Neural progenitor cell (in vitro differentiated cells): ENCODE data around the gene SET. TPM values are rescaled to one million over a fixed set of nuclear protein-coding genes. Genes with fewer than 3 reads are reported as not detected.
A peak's percentile ranks its signal among the peaks of the same experiment; 100 is the strongest.

ENCODE experiments used
- DNase-seq: peaks from one replicate; pipeline ENCODE4 v3.0.0-alpha.2; 2016; ENCODE audit warnings: low spot score
- H2AFZ ChIP-seq: fragments of 200-600 bp; sonication (generic); replicated peaks from 2 replicates; pipeline ENCODE4 v1.6.1; 2016; ENCODE audit warnings: antibody characterized with exemption
- H3F3A ChIP-seq: fragments of 200-600 bp; sonication (generic); 2 replicates; pipeline ENCODE4 v1.6.1; 2016; ENCODE audit warnings: antibody characterized with exemption, low read depth
- H3K27ac ChIP-seq: fragments of 200-600 bp; sonication (generic); 2 replicates; pipeline ENCODE4 v1.5.1; 2016; ENCODE audit warnings: mild to moderate bottlenecking
- H3K27me3 ChIP-seq: fragments of 200-600 bp; sonication (generic); 2 replicates; pipeline ENCODE4 v1.6.1; 2016; ENCODE audit warnings: mild to moderate bottlenecking, moderate library complexity
- H3K36me3 ChIP-seq: fragments of 200-600 bp; sonication (generic); 2 replicates; pipeline ENCODE4 v1.5.1; 2016
- H3K4me1 ChIP-seq: fragments of 200-600 bp; sonication (generic); 2 replicates; pipeline ENCODE4 v1.6.1; 2016; ENCODE audit warnings: mixed run types
- H3K4me2 ChIP-seq: fragments of 200-600 bp; sonication (generic); 2 replicates; pipeline ENCODE4 v1.6.1; 2016
- H3K4me3 ChIP-seq: fragments of 200-600 bp; sonication (generic); 2 replicates; pipeline ENCODE4 v1.5.1; 2016
- H3K79me2 ChIP-seq: fragments of 200-600 bp; sonication (generic); 2 replicates; pipeline ENCODE4 v1.6.1; 2016; ENCODE audit warnings: low read depth
- H3K9ac ChIP-seq: fragments of 200-600 bp; sonication (generic); 2 replicates; pipeline ENCODE4 v1.6.1; 2016
- H3K9me3 ChIP-seq: fragments of 200-600 bp; sonication (generic); 2 replicates; pipeline ENCODE4 v1.5.1; 2016; ENCODE audit warnings: low read depth
- H4K20me1 ChIP-seq: fragments of 200-600 bp; sonication (generic); 2 replicates; pipeline ENCODE4 v1.6.1; 2016; ENCODE audit warnings: low read depth
- H3K27ac Mint-ChIP-seq: 3 replicates; pipeline ENCODE4 v1.8.0; 2021; ENCODE audit warnings: mixed read lengths
- H3K27me3 Mint-ChIP-seq: 2 replicates; pipeline ENCODE4 v1.8.0; 2022; ENCODE audit warnings: low read depth, mild to moderate bottlenecking, inconsistent platforms, moderate library complexity, mixed read lengths; ENCODE audit not compliant: insufficient read depth
- H3K36me3 Mint-ChIP-seq: 3 replicates; pipeline ENCODE4 v1.8.0; 2021; ENCODE audit warnings: mixed read lengths
- H3K4me1 Mint-ChIP-seq: 3 replicates; pipeline ENCODE4 v1.8.0; 2021; ENCODE audit warnings: mixed read lengths
- H3K4me3 Mint-ChIP-seq: 3 replicates; pipeline ENCODE4 v1.8.0; 2021; ENCODE audit warnings: mild to moderate bottlenecking, moderate library complexity, mixed read lengths
- H3K9me3 Mint-ChIP-seq: 3 replicates; pipeline ENCODE4 v1.8.0; 2020; ENCODE audit warnings: mixed read lengths
- CTCF ChIP-seq: fragments of 200-600 bp; sonication (generic); IDR thresholded peaks from 2 replicates; pipeline ENCODE4 v1.5.1; 2017; ENCODE audit warnings: antibody characterized with exemption, mild to moderate bottlenecking
- EZH2 ChIP-seq: fragments of 200-600 bp; sonication (generic); IDR thresholded peaks from 2 replicates; pipeline ENCODE4 v1.6.1; 2017; ENCODE audit warnings: antibody characterized with exemption, mild to moderate bottlenecking, moderate library complexity
- EZH2phosphoT487 ChIP-seq: fragments of 200-600 bp; sonication (generic); IDR thresholded peaks from 2 replicates; pipeline ENCODE4 v1.6.1; 2017; ENCODE audit warnings: antibody characterized with exemption
- total RNA-seq: library from RNA; depleted of rRNA; stranded (reverse); fragments of >200 nt; gene quantifications from 2 replicates; pipeline ENCODE4 v1.2.3, GENCODE V29; 2015; ENCODE audit warnings: low replicate concordance

Gene SET
- total RNA-seq, 1 donor from 2014 or later = 1,683 TPM

GRCh38 chr9:128727640-128728248 lies 38.7 kb downstream of the SET start:
- H3K36me3 ChIP-seq = no peaks in the 10 kb centered on the region
- peaks cover 22% of the 10 kb centered on the region for H3F3A ChIP-seq
- H3K4me1 ChIP-seq = peaks cover 7% of the 10 kb centered on the region
- no peak for DNase-seq
- Mint-ChIP-seq H3K9me3 (no peaks in the 10 kb centered on the region), H3K36me3 (no peaks in the 10 kb centered on the region), H3K4me1 (peaks cover 40% of the 10 kb centered on the region), H3K27me3 (peaks cover 4% of the 10 kb centered on the region), H3K4me3 (no peak overlapping the region), H3K27ac (peak overlapping the region; percentile 25)
- H3K27me3 ChIP-seq = no peaks in the 10 kb centered on the region
- no peaks in the 10 kb centered on the region for H3K9me3 ChIP-seq
- no peak overlapping the region for H3K4me3 ChIP-seq
- no peak overlapping the region for H3K9ac ChIP-seq
- no peak overlapping the region for H3K27ac ChIP-seq
- no peaks in the 10 kb centered on the region for H4K20me1 ChIP-seq
- TF ChIP-seq CTCF (no peak), EZH2phosphoT487 (no peak), EZH2 (no peak)
- H3K79me2 ChIP-seq = peaks cover 10% of the 10 kb centered on the region
- no peak overlapping the region for H2AFZ ChIP-seq
- no peak overlapping the region for H3K4me2 ChIP-seq

GRCh38 chr9:128728298-128728697 lies 39.3 kb downstream of the SET start:
- no peak overlapping the region for H3K27ac Mint-ChIP-seq
- H3K79me2 ChIP-seq = peaks cover 5% of the 10 kb centered on the region
- H3K4me1 ChIP-seq = peaks cover 2% of the 10 kb centered on the region
- no peak overlapping the region for H3K4me3 ChIP-seq
- no peak for DNase-seq
- H3F3A ChIP-seq = peaks cover 26% of the 10 kb centered on the region
- no peaks in the 10 kb centered on the region for H3K9me3 ChIP-seq
- H3K4me3 Mint-ChIP-seq = no peak overlapping the region
- no peaks in the 10 kb centered on the region for H3K36me3 ChIP-seq
- H3K36me3 Mint-ChIP-seq = no peaks in the 10 kb centered on the region
- H3K27ac ChIP-seq = no peak overlapping the region
- no peaks in the 10 kb centered on the region for H3K27me3 ChIP-seq
- H3K9me3 Mint-ChIP-seq = no peaks in the 10 kb centered on the region
- TF ChIP-seq EZH2phosphoT487 = no peak
- no peak for TF ChIP-seq CTCF
- no peak for TF ChIP-seq EZH2
- H2AFZ ChIP-seq = no peak overlapping the region
- H3K4me1 Mint-ChIP-seq = peaks cover 40% of the 10 kb centered on the region
- no peak overlapping the region for H3K9ac ChIP-seq
- peaks cover 4% of the 10 kb centered on the region for H3K27me3 Mint-ChIP-seq
- H4K20me1 ChIP-seq = no peaks in the 10 kb centered on the region
- H3K4me2 ChIP-seq = no peak overlapping the region

- Histone ChIP-seq H3K27me3 (no peaks in the 10 kb centered on the region), H3K4me1 (no peaks in the 10 kb centered on the region), H3K4me3 (no peak overlapping the region), H3K9ac (no peak overlapping the region), H3K36me3 (no peaks in the 10 kb centered on the region), H3K27ac (no peak overlapping the region), H3K79me2 (no peaks in the 10 kb centered on the region), H3F3A (peaks cover 26% of the 10 kb centered on the region), H4K20me1 (no peaks in the 10 kb centered on the region), H2AFZ (no peak overlapping the region), H3K4me2 (no peak overlapping the region), H3K9me3 (no peaks in the 10 kb centered on the region)
- H3K36me3 Mint-ChIP-seq = no peaks in the 10 kb centered on the region
- TF ChIP-seq CTCF = no peak
- TF ChIP-seq EZH2phosphoT487 = no peak
- no peak for TF ChIP-seq EZH2
- peak overlapping the region; percentile 76 for H3K27ac Mint-ChIP-seq
- H3K4me1 Mint-ChIP-seq = peaks cover 39% of the 10 kb centered on the region
- H3K4me3 Mint-ChIP-seq = no peak overlapping the region
- no peaks in the 10 kb centered on the region for H3K9me3 Mint-ChIP-seq
- DNase-seq = no peak
- H3K27me3 Mint-ChIP-seq = peaks cover 4% of the 10 kb centered on the region
Measured at GRCh38 chr9:128729302-128729701, 40.3 kb downstream of the SET start.
